Peyer's patch (tissue), 4 donors: ENCODE data around the gene IL18BP. TPM values are rescaled to one million over a fixed set of nuclear protein-coding genes. Genes with fewer than 3 reads are reported as not detected.

Source experiments
- DNase-seq, 3 donors: peaks; one replicate each; pipeline ENCODE4 v3.0.0-alpha.2; 2017 to 2019
- H3K27ac ChIP-seq, 4 donors: fragments of 200-600 bp; sonication (generic); one replicate each; pipeline ENCODE4 v1.5.1; 2016 to 2019
- H3K27me3 ChIP-seq, 2 donors: fragments of 200-600 bp; sonication (generic); one replicate each; pipeline ENCODE4 v1.5.1; 2019
- H3K36me3 ChIP-seq, 3 donors: fragments of 200-600 bp; sonication (generic); one replicate each; pipeline ENCODE4 v1.5.1; 2016 to 2019
- H3K4me1 ChIP-seq, 4 donors: fragments of 200-600 bp; sonication (generic); one replicate each; pipeline ENCODE4 v1.5.1; 2016 to 2019
- H3K4me3 ChIP-seq, 4 donors: fragments of 200-600 bp; sonication (generic); 1 replicate in 3 of 4; 2 replicates in 1 of 4; pipeline ENCODE4 v1.5.1; 2016 to 2019; ENCODE audit warnings: mild to moderate bottlenecking in 1 of 4
- H3K9me3 ChIP-seq, 4 donors: fragments of 200-600 bp; sonication (generic); one replicate each; pipeline ENCODE4 v1.5.1; 2016 to 2019; ENCODE audit warnings: mild to moderate bottlenecking in 1 of 4
- POLR2A ChIP-seq, 2 donors: fragments of 450-650 bp; IDR thresholded peaks; one replicate each; pipeline ENCODE4 v1.5.1; 2017; ENCODE audit warnings: antibody characterized with exemption in 2 of 2, mild to moderate bottlenecking in 2 of 2, moderate library complexity in 2 of 2
- total RNA-seq, 4 donors: library from RNA; depleted of rRNA; stranded (reverse); fragments of >200 nt; gene quantifications; one replicate each; pipeline ENCODE4 v1.1.0, GENCODE V29; 2016
- TF ChIP-seq, protein P1 (sequence below), 6 experiments: fragments of 450-650 bp in 4 of 6; fragments of 200-600 bp in 2 of 6; sonication (generic) in 1 of 6; IDR thresholded peaks; one replicate each; pipeline ENCODE4 v1.5.1; 2017 to 2019; ENCODE audit warnings: antibody characterized with exemption in 6 of 6, mild to moderate bottlenecking in 3 of 6, moderate library complexity in 1 of 6

IL18BP gene
- total RNA-seq, 4 donors from 2014 or later = 16.1 to 45.4 (median 28.2) TPM

DNA sequence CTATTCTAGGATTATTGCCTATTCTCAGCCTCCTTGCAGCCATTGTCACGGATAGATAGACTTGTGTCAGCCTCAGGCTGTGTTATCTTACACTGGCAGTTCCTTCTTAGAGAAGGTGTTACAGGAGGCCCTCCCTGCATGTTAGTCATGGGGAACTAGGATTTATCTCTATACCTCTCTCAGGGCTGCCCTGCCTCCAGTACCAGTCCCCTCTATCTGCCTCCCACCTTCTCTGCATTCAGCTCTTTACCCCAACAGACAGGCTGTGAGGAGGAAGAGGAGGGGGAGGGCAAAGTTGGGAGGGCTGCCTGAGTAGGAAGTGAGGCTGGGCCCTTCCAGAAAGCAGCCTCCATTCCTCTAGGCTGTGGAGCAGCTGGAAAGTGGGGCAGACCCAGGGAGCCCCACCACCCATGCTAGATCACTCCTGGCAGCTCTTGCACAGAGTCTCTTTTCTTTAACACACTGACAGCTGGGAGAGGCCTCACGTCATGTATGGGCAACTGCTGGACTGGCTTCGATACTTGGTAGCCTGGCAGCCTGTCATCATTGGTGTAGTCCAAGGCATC, 2.9 kb upstream of the IL18BP start:
- no peaks in the 10 kb centered on the region for H3K9me3 ChIP-seq
- no peak overlapping the region for H3K4me3 ChIP-seq
- H3K36me3 ChIP-seq = peaks cover 0 to 13% (median 0%) of the 10 kb centered on the region in 3 donors
- H3K27me3 ChIP-seq = no peaks in the 10 kb centered on the region
- H3K4me1 ChIP-seq = peaks cover 0 to 20% (median 6%) of the 10 kb centered on the region in 4 donors
- H3K27ac ChIP-seq = no peak overlapping the region
- TF ChIP-seq, protein P1, sequence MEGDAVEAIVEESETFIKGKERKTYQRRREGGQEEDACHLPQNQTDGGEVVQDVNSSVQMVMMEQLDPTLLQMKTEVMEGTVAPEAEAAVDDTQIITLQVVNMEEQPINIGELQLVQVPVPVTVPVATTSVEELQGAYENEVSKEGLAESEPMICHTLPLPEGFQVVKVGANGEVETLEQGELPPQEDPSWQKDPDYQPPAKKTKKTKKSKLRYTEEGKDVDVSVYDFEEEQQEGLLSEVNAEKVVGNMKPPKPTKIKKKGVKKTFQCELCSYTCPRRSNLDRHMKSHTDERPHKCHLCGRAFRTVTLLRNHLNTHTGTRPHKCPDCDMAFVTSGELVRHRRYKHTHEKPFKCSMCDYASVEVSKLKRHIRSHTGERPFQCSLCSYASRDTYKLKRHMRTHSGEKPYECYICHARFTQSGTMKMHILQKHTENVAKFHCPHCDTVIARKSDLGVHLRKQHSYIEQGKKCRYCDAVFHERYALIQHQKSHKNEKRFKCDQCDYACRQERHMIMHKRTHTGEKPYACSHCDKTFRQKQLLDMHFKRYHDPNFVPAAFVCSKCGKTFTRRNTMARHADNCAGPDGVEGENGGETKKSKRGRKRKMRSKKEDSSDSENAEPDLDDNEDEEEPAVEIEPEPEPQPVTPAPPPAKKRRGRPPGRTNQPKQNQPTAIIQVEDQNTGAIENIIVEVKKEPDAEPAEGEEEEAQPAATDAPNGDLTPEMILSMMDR (IDR thresholded peaks at IDR 0.05) = no peak
- no peak for TF ChIP-seq POLR2A (IDR thresholded peaks at IDR 0.05)
- no peak for DNase-seq

DNA sequence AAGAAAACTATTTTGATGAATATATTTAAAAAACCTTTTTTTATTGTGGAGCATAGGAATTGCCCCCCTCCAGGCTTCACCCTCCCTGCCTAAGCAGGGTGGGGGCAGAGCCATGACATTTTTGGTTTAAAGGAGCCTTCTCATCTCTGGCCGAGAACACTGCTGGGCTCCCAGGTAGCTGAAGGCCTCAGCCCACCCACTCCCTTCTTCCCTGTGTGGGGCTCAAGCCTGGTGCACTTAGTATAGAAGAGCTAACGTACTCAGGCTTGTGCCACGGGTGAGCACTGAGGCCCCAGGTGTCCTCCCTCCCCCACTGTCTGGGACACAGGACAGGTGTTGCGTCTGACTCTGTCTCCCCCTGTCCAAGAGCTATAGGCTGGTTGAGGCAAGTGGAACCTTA, 2.2 kb upstream of the IL18BP start:
- no peak for TF ChIP-seq POLR2A (IDR thresholded peaks at IDR 0.05)
- TF ChIP-seq, protein P1 (IDR thresholded peaks at IDR 0.05) = no peak
- Histone ChIP-seq H3K27ac (no peak overlapping the region), H3K9me3 (no peaks in the 10 kb centered on the region), H3K27me3 (no peaks in the 10 kb centered on the region), H3K4me3 (no peak overlapping the region), H3K4me1 (peaks cover 0 to 20% (median 6%) of the 10 kb centered on the region in 4 donors), H3K36me3 (peaks cover 0 to 15% (median 0%) of the 10 kb centered on the region in 3 donors)
- DNase-seq = no peak

DNA sequence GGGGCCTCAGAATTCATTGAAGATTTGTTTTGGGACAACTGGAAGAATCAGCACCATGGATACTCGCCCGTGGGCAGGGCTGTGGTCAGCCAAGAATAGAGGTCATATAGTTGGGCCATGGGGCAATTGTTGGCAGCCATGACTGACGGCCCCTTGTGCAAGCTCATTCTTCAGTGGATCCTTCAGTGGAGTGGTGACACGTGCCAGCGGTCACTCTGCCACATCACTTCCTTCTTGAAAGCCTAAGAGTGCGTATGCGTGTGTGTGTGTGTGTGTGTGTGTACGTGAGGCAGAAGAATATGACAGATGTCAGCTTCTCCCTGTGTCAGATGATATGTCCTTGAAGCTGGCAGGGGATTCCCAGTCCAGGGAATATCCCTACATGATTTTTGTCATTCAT, 1.8 kb upstream of the IL18BP start:
- Histone ChIP-seq H3K36me3 (peaks cover 0 to 19% (median 0%) of the 10 kb centered on the region in 3 donors), H3K27ac (no peak overlapping the region), H3K9me3 (no peaks in the 10 kb centered on the region), H3K27me3 (no peaks in the 10 kb centered on the region), H3K4me3 (no peak overlapping the region), H3K4me1 (peaks cover 0 to 20% (median 6%) of the 10 kb centered on the region in 4 donors)
- peak in 1 of 3 donors; percentile 27 for DNase-seq
- no peak for TF ChIP-seq POLR2A (IDR thresholded peaks at IDR 0.05)
- TF ChIP-seq, protein P1 (IDR thresholded peaks at IDR 0.05) = no peak

DNA sequence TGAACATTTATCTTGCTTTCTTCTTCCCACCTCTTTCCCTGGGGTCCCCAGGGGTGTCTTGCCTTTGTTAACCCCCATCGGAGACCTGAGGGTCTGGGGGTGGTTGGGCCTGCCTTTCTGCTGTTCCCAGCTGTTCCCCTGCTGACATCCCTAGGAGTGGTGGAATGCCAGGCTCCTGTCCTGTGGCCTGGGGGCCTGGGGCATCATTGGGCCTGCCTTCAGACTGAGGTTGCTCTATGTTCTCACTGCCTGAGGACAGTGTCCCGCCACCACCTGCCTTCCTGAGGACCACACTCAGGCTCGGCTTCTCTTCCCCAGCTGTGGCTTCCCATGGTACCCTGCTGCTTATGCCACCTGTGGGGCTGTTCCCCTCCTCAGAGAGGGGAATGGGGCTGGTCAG, 1.1 kb upstream of the IL18BP start:
- TF ChIP-seq, protein P1 (IDR thresholded peaks at IDR 0.05) = no peak
- no peak for TF ChIP-seq POLR2A (IDR thresholded peaks at IDR 0.05)
- DNase-seq = no peak
- H3K4me1 ChIP-seq = peaks cover 0 to 20% (median 6%) of the 10 kb centered on the region in 4 donors
- H3K27ac ChIP-seq = peak overlapping the region in 1 of 4 donors; percentile 80
- no peak overlapping the region for H3K4me3 ChIP-seq
- H3K27me3 ChIP-seq = no peaks in the 10 kb centered on the region
- peaks cover 0 to 23% (median 0%) of the 10 kb centered on the region in 3 donors for H3K36me3 ChIP-seq
- no peaks in the 10 kb centered on the region for H3K9me3 ChIP-seq

DNA sequence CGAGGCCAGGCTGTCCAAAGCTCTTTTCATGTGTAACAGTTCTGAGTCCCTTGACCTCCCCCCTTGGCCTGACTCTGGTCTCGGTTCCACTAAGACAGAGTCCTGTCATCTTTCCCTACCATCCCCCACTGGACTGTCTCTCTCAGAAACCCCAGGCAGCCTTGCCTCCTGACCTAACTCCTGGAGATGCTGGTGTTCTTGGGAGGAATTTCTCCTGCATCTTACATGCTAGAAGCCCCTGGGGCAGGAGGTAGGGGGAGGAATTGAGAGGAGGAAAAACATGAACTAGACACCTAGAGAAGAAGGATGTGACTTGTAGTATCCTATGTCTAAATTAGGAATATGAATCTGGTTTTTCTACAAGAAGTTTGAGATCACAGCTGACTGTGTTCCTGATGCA, 648 bp upstream of the IL18BP start:
- H3K9me3 ChIP-seq = no peaks in the 10 kb centered on the region
- no peak for DNase-seq
- peaks cover 0 to 20% (median 6%) of the 10 kb centered on the region in 4 donors for H3K4me1 ChIP-seq
- no peaks in the 10 kb centered on the region for H3K27me3 ChIP-seq
- H3K4me3 ChIP-seq = no peak overlapping the region
- H3K36me3 ChIP-seq = peaks cover 0 to 28% (median 0%) of the 10 kb centered on the region in 3 donors
- H3K27ac ChIP-seq = peak overlapping the region in 3 of 4 donors; percentile 63 to 80 (median 70)
- TF ChIP-seq, protein P1 (IDR thresholded peaks at IDR 0.05) = no peak
- TF ChIP-seq POLR2A (IDR thresholded peaks at IDR 0.05) = no peak
